ENCODE data around the gene ARAP2.
"Not testable (repeated sequence)": the region's sequence is repeated elsewhere in the genome, so short reads cannot be mapped to it uniquely, and the experiment has no call there.

Gene ARAP2

GRCh38 chr4:36198068-36198808 lies 46.1 kb downstream of the ARAP2 start:
- no peak overlapping the region for H3K4me3 Mint-ChIP-seq
- peaks cover 16 to 22% of the 10 kb centered on the region in 2 donors for H3K36me3 Mint-ChIP-seq
- peaks cover 4 to 11% of the 10 kb centered on the region in 2 donors for H3K4me1 Mint-ChIP-seq
- H3K27me3 Mint-ChIP-seq = no peaks in the 10 kb centered on the region
- ATAC-seq (replicated peaks) (no peak), DNase-seq (no peak)
- H3K9me3 Mint-ChIP-seq = no peaks in the 10 kb centered on the region
- no peak overlapping the region for H3K27ac Mint-ChIP-seq

GRCh38 chr4:36197501-36197900 lies 46.8 kb downstream of the ARAP2 start:
- no peaks in the 10 kb centered on the region for H3K9me3 Mint-ChIP-seq
- DNase-seq (no peak), ATAC-seq (replicated peaks) (no peak)
- no peak overlapping the region for H3K4me3 Mint-ChIP-seq
- H3K27me3 Mint-ChIP-seq = no peaks in the 10 kb centered on the region
- peaks cover 15 to 22% of the 10 kb centered on the region in 2 donors for H3K36me3 Mint-ChIP-seq
- peaks cover 4 to 11% of the 10 kb centered on the region in 2 donors for H3K4me1 Mint-ChIP-seq
- H3K27ac Mint-ChIP-seq = no peak overlapping the region

- DNase-seq (no peak), ATAC-seq (replicated peaks) (no peak)
- Mint-ChIP-seq H3K4me1 (peaks cover 8 to 11% of the 10 kb centered on the region in 2 donors), H3K4me3 (no peak overlapping the region), H3K36me3 (peaks cover 21 to 29% of the 10 kb centered on the region in 2 donors), H3K9me3 (no peaks in the 10 kb centered on the region), H3K27ac (no peak overlapping the region), H3K27me3 (no peaks in the 10 kb centered on the region)
These were observed 48.0 kb downstream of the ARAP2 start for GRCh38 chr4:36196145-36196913.

DNA sequence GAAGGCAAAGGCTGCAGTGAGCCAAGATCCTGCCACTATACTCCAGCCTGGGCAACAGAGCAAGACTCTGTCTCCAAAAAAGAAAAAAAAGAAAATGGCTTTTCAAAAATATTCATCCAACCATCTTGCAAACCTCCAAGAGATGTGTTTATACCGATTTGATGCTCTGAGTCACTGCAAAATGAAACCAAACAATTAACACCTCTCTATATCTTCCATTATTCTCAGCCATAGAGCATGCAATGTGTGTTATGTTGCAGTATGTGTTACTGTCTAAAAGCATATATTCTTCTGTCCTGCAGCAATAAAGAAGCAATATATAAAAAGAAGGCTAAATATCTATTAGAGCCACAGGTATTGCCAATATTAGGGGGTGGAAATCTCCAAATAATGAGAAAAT lies 51.4 kb downstream of the ARAP2 start:
- ATAC-seq (replicated peaks) (no peak), DNase-seq (no peak)
- Mint-ChIP-seq H3K4me3 (no peak overlapping the region), H3K27ac (no peak overlapping the region), H3K27me3 (no peaks in the 10 kb centered on the region), H3K4me1 (peaks cover 23 to 30% of the 10 kb centered on the region in 2 donors), H3K36me3 (peaks cover 22 to 40% of the 10 kb centered on the region in 2 donors), H3K9me3 (no peaks in the 10 kb centered on the region)

DNA sequence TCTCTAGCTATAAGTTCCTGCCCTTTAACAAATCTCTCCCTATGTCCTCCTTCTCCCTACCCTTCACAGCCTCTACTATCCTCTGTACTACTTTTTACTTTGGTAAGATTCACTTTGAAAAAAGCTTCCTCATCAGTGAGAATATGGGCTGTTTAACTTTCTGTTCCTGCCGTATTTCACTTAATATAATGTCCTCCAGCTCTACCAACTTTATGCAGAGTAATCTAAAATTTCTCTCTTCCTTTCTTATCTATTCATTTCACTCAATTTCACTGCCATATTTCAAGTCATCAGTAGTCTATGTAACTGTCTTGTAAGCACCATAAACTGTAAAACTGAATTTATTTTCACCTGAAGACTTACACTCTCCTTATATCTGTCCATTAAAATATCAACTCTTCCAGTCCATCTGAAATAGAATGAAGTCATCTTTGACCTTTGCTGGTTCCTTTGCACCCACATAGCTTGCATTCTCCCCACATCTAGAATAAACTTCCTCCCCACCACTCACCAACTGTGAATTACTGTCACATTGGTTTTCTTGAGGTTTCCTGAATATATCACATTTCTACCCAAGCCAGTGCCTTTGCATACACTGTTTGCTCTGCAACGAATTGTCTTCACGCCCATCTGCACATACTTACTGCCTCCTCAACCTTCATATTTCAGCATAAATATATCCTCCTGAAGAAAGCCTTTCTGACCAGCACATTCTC lies 54.6 kb downstream of the ARAP2 start:
- Mint-ChIP-seq H3K4me1 (peaks cover 19% of the 10 kb centered on the region in 2 donors), H3K9me3 (no peaks in the 10 kb centered on the region), H3K4me3 (peak overlapping the region in 1 of 2 donors; percentile 5), H3K36me3 (peaks cover 18 to 29% of the 10 kb centered on the region in 2 donors), H3K27me3 (no peaks in the 10 kb centered on the region), H3K27ac (peak overlapping the region; percentile 5)
- no peak for DNase-seq
- peak; percentile 86 to 87 for ATAC-seq (replicated peaks)

DNA sequence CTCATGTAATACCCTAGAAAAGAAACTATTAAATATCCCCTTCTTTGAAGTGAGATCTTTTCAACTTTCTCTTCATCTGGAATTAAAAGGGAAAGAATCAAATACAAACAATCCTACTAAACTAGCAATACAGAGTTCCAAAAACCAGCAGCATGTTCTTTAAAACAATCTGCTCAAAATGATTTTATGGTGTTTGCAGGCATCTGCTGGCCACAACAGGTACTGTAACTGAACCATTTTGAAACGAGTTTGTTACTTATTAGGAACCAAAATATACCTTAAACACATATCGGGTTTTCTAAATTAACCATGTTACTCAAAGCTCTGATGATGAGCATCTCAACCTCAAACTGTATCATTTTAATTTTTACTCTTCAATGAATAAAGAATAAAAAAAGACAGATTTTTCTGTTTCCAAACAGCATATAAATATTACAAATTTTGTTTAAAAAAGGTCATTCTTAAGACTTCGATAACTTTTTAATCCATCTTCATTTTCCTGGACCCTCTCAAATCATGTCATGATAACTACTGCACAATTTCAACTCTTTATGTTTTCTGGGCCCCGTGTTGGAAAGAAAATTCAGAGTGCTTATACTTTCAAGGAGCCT lies 56.5 kb downstream of the ARAP2 start:
- Mint-ChIP-seq H3K27ac (no peak overlapping the region), H3K4me1 (peaks cover 22 to 25% of the 10 kb centered on the region in 2 donors), H3K9me3 (no peaks in the 10 kb centered on the region), H3K4me3 (no peak overlapping the region), H3K27me3 (no peaks in the 10 kb centered on the region), H3K36me3 (peaks cover 21 to 33% of the 10 kb centered on the region in 2 donors)
- peak in 1 of 2 donors; percentile 38 for ATAC-seq (replicated peaks)
- DNase-seq = no peak

DNA sequence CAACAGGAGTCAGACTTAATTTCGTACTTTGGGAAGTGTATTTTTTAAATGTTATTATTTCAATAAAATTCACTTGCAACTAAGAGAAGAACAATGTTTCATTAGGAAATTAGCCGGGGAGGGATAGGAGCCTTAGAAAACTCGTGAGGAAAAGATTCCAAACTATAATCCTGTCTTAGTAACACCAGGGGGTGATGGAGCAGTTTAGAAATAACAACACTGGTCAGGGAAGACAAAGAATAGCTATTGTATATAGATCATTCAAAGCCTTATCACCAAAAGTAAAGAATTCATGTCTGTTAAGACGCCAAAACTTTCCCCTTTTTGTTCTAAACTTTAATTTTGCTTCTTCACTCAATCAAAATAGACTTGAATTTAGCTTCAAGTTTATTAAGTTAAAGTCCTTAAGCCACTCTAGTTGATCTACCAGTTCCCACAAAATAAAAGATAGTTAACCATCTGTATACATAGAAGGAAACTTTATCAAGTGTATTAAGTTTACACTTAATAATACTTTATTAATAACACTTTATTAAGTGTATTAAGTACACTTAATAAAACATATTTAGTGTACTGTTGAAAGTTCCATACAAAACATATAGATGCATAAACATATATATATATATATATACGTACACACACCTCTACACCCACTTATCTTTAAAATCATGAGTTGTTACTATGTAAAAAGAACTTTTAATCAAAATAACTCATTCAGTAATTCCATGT lies 60.5 kb downstream of the ARAP2 start:
- no peak for ATAC-seq (replicated peaks)
- Mint-ChIP-seq H3K4me3 (no peak overlapping the region), H3K27me3 (no peaks in the 10 kb centered on the region), H3K36me3 (peaks cover 32 to 38% of the 10 kb centered on the region in 2 donors), H3K9me3 (no peaks in the 10 kb centered on the region), H3K27ac (peak overlapping the region; percentile 56), H3K4me1 (peaks cover 4 to 7% of the 10 kb centered on the region in 2 donors)
- DNase-seq = no peak

DNA sequence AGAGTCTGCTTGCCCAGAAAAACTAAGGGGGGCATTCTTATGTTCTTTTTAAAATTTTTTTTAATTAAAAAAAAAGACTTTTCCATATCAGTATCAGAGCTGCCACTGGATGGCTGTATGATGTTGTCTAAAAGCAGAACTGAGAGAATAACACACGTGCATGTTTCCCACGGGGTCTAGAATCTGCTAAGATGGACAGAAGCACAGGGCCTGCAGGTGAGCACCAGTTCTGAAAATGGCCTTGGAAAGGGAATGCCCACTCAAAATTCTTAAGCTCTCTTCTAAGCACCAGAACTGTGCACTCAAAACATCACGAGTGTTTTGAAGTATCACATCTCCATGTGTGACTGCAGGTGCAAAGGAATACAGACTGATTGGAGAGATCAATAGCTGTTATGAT lies 61.1 kb downstream of the ARAP2 start:
- no peaks in the 10 kb centered on the region for H3K9me3 Mint-ChIP-seq
- H3K4me1 Mint-ChIP-seq = peaks cover 4 to 6% of the 10 kb centered on the region in 2 donors
- ATAC-seq (replicated peaks) (peak in 1 of 2 donors; percentile 27), DNase-seq (no peak)
- H3K36me3 Mint-ChIP-seq = peaks cover 38 to 43% of the 10 kb centered on the region in 2 donors
- H3K4me3 Mint-ChIP-seq = no peak overlapping the region
- no peaks in the 10 kb centered on the region for H3K27me3 Mint-ChIP-seq
- H3K27ac Mint-ChIP-seq = peak overlapping the region; percentile 56

DNA sequence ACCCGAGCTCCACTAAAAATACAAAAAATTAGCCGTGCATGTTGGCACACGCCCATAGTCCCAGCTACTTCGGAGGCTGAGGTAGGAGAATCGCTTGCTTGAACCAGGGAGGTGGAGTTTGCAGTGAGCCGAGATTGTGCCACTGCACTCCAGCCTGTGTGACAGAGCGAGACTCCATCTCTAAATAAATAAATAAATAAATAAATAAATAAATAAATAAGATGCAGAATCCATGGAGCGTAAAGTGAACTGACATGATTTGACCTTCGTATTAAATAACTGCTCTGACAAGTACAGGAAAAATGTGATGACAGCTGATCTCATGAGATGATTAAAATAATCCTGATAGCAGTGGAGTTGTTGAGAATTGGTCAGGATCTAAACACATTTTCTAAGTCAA lies 62.0 kb downstream of the ARAP2 start:
- peaks cover 39 to 48% of the 10 kb centered on the region in 2 donors for H3K36me3 Mint-ChIP-seq
- not testable (repeated sequence) for ATAC-seq (replicated peaks); H3K9me3 Mint-ChIP-seq; DNase-seq; H3K4me3 Mint-ChIP-seq; H3K27me3 Mint-ChIP-seq; H3K4me1 Mint-ChIP-seq; H3K27ac Mint-ChIP-seq

GRCh38 chr4:36180206-36180605 lies 64.1 kb downstream of the ARAP2 start:
- Mint-ChIP-seq H3K36me3 (peaks cover 39 to 47% of the 10 kb centered on the region in 2 donors), H3K9me3 (no peaks in the 10 kb centered on the region)

DNA sequence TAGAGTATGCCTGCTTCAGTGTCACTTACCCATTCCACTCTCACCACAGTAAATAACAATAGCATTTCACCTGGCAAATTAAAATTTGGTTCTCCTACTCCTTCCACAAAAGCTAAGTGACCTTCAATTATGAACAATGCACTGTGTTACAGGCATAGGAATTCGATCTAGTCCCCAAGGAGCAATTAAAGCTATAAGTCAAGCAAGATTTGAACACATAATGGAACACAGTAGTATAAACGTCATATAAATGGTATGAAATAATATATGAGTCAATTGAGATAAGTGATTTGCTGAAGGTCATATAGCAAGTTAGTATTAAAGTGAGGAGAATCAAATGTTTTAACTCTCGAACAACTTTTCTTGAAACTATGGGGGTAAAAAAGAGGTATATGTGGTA lies 65.8 kb downstream of the ARAP2 start:
- H3K27ac Mint-ChIP-seq = no peak overlapping the region
- no peak for ATAC-seq (replicated peaks)
- H3K27me3 Mint-ChIP-seq = no peaks in the 10 kb centered on the region
- DNase-seq = no peak
- H3K9me3 Mint-ChIP-seq = no peaks in the 10 kb centered on the region
- H3K4me3 Mint-ChIP-seq = no peak overlapping the region
- peaks cover 42 to 51% of the 10 kb centered on the region in 2 donors for H3K36me3 Mint-ChIP-seq
- peaks cover 4% of the 10 kb centered on the region in 2 donors for H3K4me1 Mint-ChIP-seq

More at GRCh38 chr4:36180206-36180605, 64.1 kb downstream of the ARAP2 start:
- no peak overlapping the region for H3K4me3 Mint-ChIP-seq
- H3K27ac Mint-ChIP-seq = no peak overlapping the region
- peaks cover 4 to 6% of the 10 kb centered on the region in 2 donors for H3K4me1 Mint-ChIP-seq
- no peak for ATAC-seq (replicated peaks)
- H3K27me3 Mint-ChIP-seq = no peaks in the 10 kb centered on the region
- DNase-seq = no peak

- Mint-ChIP-seq H3K27ac (no peak overlapping the region), H3K9me3 (no peaks in the 10 kb centered on the region), H3K4me3 (no peak overlapping the region), H3K27me3 (no peaks in the 10 kb centered on the region), H3K4me1 (no peaks in the 10 kb centered on the region), H3K36me3 (peaks cover 42 to 48% of the 10 kb centered on the region in 2 donors)
- ATAC-seq (replicated peaks) = no peak
- DNase-seq = no peak
These were observed 66.4 kb downstream of the ARAP2 start for GRCh38 chr4:36177946-36178345.

DNA sequence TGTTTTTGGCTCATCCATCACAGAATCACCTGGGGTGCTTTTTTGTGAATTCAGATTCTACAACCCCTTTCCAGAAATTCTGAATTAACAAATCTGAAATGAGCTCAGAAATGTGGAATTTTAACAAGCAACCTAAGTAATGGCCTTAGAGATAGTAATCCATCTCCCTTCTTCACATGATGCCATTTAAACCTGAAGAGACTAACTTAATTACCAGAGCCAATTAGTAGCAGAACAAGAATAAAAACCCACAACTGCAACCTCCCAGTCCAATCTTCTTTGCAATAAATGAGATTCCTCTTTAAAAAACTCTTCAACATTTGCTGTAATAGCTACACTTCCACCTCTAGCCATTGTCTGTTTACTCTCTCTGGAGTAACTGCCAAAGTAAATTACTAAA lies 69.7 kb downstream of the ARAP2 start:
- peaks cover 26 to 33% of the 10 kb centered on the region in 2 donors for H3K36me3 Mint-ChIP-seq

More for the DNA sequence above, 69.7 kb downstream of the ARAP2 start:
- no peak overlapping the region for H3K27ac Mint-ChIP-seq
- ATAC-seq (replicated peaks) = no peak
- H3K4me1 Mint-ChIP-seq = no peaks in the 10 kb centered on the region
- no peak overlapping the region for H3K4me3 Mint-ChIP-seq
- no peaks in the 10 kb centered on the region for H3K27me3 Mint-ChIP-seq
- no peaks in the 10 kb centered on the region for H3K9me3 Mint-ChIP-seq
- DNase-seq = no peak

Measured in stimulated activated naive B cell treated with anti-CD40 and anti-IgM and Interleukin-4, amounts not matched to agents 10 μg/mL and 1 μg/mL and 100 μg/mL, for 72 hours (primary cell).